Progenitor cell of endocrine pancreas (in vitro differentiated cells): ENCODE results near the gene FXYD2. TPM values are rescaled to one million over a fixed set of nuclear protein-coding genes. Genes with fewer than 3 reads are reported as not detected.
A peak's percentile ranks its signal among the peaks of the same experiment; 100 is the strongest.

Source experiments
- DNase-seq: peaks from one replicate; pipeline ENCODE4 v3.0.0; 2021; ENCODE audit warnings: low spot score; ENCODE audit not compliant: unreplicated experiment
- H3K27ac Mint-ChIP-seq: 2 replicates; pipeline ENCODE4 v1.8.0; 2021; ENCODE audit warnings: mild to moderate bottlenecking, moderate library complexity, mixed read lengths
- H3K27me3 Mint-ChIP-seq: 2 replicates; pipeline ENCODE4 v1.8.0; 2021; ENCODE audit warnings: mixed read lengths
- H3K36me3 Mint-ChIP-seq: 2 replicates; pipeline ENCODE4 v1.8.0; 2022; ENCODE audit warnings: mixed read lengths; ENCODE audit not compliant: insufficient read depth
- H3K4me1 Mint-ChIP-seq: 2 replicates; pipeline ENCODE4 v1.8.0; 2021; ENCODE audit warnings: low read depth, mixed read lengths
- H3K4me3 Mint-ChIP-seq: 2 replicates; pipeline ENCODE4 v1.8.0; 2021; ENCODE audit warnings: low read depth, mild to moderate bottlenecking, moderate library complexity, mixed read lengths
- H3K9me3 Mint-ChIP-seq: 2 replicates; pipeline ENCODE4 v1.8.0; 2021; ENCODE audit warnings: low read depth, mixed read lengths
- CTCF ChIP-seq: fragments of 200-600 bp; sonication (generic); IDR thresholded peaks from one replicate; pipeline ENCODE4 v1.5.0; 2021; ENCODE audit warnings: antibody characterized with exemption, mild to moderate bottlenecking; ENCODE audit not compliant: unreplicated experiment
- total RNA-seq: library from RNA; stranded (reverse); gene quantifications from 2 replicates; pipeline ENCODE4 v1.2.1, GENCODE V29; 2021

Gene FXYD2
- total RNA-seq, 1 donor from 2014 or later: 7.4 TPM

GRCh38 chr11:117821431-117821830 is 3.1 kb downstream of the FXYD2 start:
- Mint-ChIP-seq H3K27me3 (peaks cover 7% of the 10 kb centered on the region), H3K4me3 (no peak overlapping the region), H3K4me1 (peaks cover 37% of the 10 kb centered on the region), H3K36me3 (no peaks in the 10 kb centered on the region), H3K9me3 (no peaks in the 10 kb centered on the region), H3K27ac (no peak overlapping the region)
- no peak for TF ChIP-seq CTCF
- DNase-seq: no peak

- H3K4me1 Mint-ChIP-seq: peaks cover 40% of the 10 kb centered on the region
- H3K4me3 Mint-ChIP-seq: no peak overlapping the region
- DNase-seq: no peak
- TF ChIP-seq CTCF: no peak
- peak overlapping the region; percentile 45 for H3K27ac Mint-ChIP-seq
- H3K27me3 Mint-ChIP-seq: peaks cover 7% of the 10 kb centered on the region
- H3K36me3 Mint-ChIP-seq: no peaks in the 10 kb centered on the region
- H3K9me3 Mint-ChIP-seq: no peaks in the 10 kb centered on the region
Observed at GRCh38 chr11:117820516-117820915, 4.0 kb downstream of the FXYD2 start.

GRCh38 chr11:117820071-117820470 is 4.5 kb downstream of the FXYD2 start:
- no peak for TF ChIP-seq CTCF
- peaks cover 7% of the 10 kb centered on the region for H3K27me3 Mint-ChIP-seq
- peaks cover 42% of the 10 kb centered on the region for H3K4me1 Mint-ChIP-seq
- DNase-seq: no peak
- H3K9me3 Mint-ChIP-seq: no peaks in the 10 kb centered on the region
- no peaks in the 10 kb centered on the region for H3K36me3 Mint-ChIP-seq
- H3K27ac Mint-ChIP-seq: peak overlapping the region; percentile 4
- no peak overlapping the region for H3K4me3 Mint-ChIP-seq

GRCh38 chr11:117819096-117820040 is 5.2 kb downstream of the FXYD2 start:
- H3K4me1 Mint-ChIP-seq: peaks cover 44% of the 10 kb centered on the region
- H3K9me3 Mint-ChIP-seq: no peaks in the 10 kb centered on the region
- no peaks in the 10 kb centered on the region for H3K36me3 Mint-ChIP-seq
- H3K4me3 Mint-ChIP-seq: no peak overlapping the region
- peak; percentile 73 for DNase-seq
- H3K27ac Mint-ChIP-seq: peak overlapping the region; percentile 4
- H3K27me3 Mint-ChIP-seq: peaks cover 7% of the 10 kb centered on the region
- peak; percentile 85 for TF ChIP-seq CTCF

GRCh38 chr11:117818041-117818873 is 6.3 kb downstream of the FXYD2 start:
- Mint-ChIP-seq H3K27me3 (peaks cover 7% of the 10 kb centered on the region), H3K9me3 (no peaks in the 10 kb centered on the region), H3K27ac (no peak overlapping the region), H3K4me3 (no peak overlapping the region), H3K4me1 (peaks cover 50% of the 10 kb centered on the region), H3K36me3 (no peaks in the 10 kb centered on the region)
- DNase-seq: no peak
- no peak for TF ChIP-seq CTCF
